Activated CD8-positive, alpha-beta memory T cell treated with anti-CD3 and anti-CD28 coated beads, Interleukin-2, amount 50 U/mL, for 24 hours (primary cell): Measurements from ENCODE around the gene OR4P4.

Source experiments
- DNase-seq: peaks from one replicate; pipeline ENCODE4 v3.0.0-alpha.2; 2020; ENCODE audit errors: extremely low read depth

The OR4P4 gene

DNA sequence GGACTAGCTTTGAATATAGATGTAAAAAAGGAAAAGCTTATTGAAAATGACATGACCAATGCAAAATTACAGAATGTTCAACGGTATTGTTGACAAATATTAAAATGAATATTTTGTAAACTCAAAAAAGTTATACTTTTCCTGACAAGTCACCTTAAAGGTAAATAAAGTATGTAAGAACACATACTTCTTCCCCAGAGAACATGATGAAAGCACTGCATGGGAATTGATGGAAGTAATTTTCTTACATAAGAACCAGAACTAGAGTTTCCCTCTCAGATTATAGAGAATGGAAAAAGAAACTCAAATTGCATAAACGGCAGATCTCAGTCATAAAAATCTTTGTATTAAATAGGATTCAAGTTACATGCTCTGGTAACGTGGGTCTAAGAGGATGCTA lies at the start of gene OR4P4:
OR4P4 (plus strand) TSS at position 301 of the 400 bp plus-strand sequence.
- DNase-seq, result no peak

DNA sequence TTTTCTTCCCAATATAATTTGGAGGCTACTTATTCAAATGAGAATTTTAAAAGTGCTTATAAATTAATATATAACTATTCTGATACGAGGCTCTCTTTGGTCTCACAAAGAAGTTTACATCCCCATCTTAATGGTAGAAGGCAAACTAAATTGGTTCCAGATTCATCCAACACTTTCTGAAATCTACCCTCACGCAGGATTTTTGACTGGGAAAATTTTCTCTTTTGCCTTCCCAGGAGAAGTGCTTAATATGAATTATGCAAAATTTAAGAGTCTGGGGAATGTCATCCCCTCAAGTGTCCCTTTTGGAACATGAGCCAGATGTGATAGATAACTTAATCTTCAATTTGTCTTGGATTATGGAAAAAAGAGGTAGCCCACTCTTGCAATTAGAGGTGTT lies 27.4 kb upstream of the OR4P4 start, which contains the start of gene OR4C11:
OR4C11 (minus strand) TSS at position 101 of the 400 bp plus-strand sequence. CDS start 3,272 bp downstream, outside the sequence.
- no peak for DNase-seq

DNA sequence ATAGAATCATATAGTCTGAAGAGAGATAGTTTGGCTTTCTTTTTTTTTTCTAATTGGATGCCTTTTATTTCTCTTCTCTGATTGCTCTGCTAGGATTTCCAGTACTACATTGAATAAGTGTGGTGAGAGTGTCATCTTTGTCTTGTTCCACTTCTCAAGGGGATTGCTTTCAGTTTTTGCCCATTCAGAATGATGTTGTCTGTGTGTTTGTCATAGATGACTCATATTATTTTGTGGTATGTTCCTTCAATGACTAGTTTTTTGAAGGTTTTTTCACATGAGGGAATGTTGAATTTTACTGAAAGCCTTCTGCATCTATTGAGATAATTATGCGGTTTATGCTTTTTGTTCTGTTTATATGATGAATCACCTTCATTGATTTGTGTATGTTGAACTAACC lies 10.4 kb upstream of the OR4P4 start:
- no peak for DNase-seq

DNA sequence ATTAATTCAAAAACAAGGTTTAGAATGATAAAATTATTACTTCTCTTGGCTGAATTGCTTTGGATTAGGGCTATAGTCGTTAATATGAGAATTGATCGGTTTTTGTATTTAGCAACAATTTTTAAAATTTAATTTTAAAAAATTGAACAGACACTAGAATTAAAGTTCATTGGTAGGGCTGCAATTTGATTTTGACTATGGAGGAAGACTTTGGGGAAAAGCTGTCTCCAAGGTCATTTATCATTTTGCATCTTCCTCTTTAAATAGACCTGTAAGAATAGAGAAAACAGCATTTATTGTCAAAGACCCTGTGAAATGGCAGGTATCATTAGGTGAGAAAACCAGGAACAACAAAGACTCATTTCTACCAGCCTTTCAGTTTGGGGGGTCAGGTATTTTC lies 13.1 kb downstream of the OR4P4 start, which contains the start of gene OR4S2:
OR4S2 (plus strand) TSS at position 301 of the 400 bp plus-strand sequence. CDS start 2,577 bp downstream, outside the sequence.
- DNase-seq, result no peak

DNA sequence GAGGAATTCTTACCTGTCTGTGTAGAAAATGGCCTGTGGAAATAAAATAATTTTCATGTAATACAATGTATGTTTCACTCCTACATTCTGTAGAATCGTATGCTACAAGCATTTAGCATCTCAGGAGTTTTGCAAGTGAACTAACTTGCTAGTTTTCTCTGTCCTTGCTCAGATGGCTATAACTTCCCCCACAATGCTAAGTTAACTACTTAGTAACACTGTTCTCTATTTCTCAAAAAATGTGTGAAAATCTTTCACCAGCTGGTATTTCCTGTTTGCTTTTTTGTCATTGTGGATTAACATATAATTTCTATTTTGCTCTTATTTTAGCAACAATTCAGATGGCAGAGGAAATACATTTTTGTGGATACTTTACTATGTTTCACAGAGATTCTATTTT lies 17.6 kb downstream of the OR4P4 start:
- no peak for DNase-seq

DNA sequence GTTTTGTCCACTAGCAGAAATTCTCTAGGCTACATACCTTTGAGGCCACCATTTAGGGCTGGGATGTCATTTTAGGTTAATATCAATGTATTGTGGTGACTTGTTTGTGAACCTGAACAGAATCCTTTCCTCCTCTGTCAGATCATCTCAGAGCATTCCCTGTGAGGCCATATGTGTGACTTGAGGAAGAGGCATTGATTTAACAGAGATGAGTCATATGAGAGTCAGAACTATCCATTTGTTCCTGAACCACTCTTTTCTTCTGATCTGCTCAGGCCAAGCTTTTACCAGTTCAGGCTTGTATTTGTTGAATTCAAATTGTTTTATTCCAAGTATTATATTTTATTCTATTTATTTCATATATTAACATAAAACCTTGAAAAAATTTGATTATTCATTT lies 20.2 kb downstream of the OR4P4 start:
- DNase-seq, result no peak

DNA sequence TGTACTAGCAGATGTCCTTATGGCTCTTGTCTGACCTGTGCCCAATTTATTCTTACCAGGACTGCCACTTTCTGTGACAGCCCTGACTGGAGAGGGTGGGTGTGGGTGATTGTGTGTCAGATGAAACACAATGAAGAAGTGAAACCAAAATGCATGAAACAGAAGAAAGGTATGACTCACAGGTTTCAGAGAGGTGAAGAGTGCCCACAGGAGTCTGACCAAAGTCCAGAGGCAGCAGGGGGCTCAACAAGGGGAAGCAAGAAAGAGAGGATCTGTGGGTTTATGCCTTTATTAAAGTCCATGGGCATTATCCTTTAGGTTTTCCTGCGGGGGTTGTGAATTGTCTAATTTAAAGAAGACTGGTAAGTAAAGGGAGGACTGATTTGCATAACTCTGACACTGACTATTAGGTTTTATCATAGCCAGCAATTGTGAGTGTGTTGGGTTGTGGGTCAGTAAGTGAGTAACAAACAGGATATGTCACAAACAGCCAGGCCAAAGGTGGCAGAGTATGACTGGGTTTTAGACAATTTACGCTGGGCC lies 23.2 kb downstream of the OR4P4 start:
- DNase-seq, result no peak

DNA sequence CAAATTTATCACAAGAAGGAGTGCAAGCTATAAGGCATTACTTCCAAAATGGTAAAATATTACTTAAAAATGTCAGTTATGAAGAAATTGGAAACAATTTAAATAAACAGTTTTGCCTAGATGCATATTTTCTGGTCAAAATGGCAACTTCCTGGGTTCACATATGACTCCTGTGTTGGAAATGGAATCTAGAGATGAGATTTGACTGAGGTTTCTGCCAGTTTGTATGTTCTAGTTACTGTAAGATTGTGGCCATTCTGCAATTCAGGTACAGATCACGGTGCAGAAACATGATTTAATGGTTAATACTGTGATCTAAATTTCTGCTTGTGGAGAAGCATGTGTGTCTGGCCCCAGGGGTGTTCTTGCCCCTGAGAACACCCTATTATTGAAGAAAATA lies 23.7 kb downstream of the OR4P4 start:
- no peak for DNase-seq

DNA sequence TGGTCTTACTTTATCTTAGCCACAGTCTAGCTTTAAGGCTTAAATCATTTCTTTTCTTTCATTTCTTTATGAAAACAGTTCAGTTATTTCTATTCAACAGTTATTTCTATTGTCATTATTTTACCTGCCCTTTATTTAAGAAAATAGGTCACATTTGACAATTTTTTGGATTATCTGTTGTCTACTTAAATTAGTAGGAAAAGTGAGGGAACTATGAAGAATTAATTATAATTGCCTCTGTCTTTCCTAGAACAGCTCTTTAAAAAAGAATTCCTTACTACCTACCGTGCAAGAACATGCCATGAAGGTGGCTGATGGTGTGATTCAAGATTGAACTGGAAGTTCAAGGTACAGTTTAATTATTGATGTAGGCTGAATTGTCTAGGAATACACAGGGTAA lies 27.0 kb downstream of the OR4P4 start, which contains the start of gene OR4C6:
OR4C6 (plus strand) TSS at position 301 of the 400 bp plus-strand sequence. CDS start 2,966 bp downstream, outside the sequence.
- no peak for DNase-seq

DNA sequence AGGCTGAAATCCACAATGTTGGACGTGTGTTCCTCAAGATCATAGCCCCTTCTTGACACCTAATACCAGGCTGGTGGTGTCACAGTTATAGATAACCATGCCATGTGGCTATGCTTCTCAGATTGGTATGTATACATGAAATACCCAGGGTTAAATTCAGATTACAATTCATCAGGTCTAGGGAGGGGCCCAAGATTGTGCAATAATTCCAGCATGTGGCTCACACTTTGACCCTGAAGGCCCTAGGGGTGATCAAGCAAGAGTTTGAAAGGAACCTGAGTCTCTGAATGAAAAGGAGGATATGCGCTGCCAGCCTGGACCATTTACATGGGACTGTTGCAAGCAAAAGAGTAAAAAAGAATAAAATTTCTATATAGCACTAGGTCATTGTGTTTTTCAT lies 34.5 kb downstream of the OR4P4 start:
- DNase-seq, result no peak

DNA sequence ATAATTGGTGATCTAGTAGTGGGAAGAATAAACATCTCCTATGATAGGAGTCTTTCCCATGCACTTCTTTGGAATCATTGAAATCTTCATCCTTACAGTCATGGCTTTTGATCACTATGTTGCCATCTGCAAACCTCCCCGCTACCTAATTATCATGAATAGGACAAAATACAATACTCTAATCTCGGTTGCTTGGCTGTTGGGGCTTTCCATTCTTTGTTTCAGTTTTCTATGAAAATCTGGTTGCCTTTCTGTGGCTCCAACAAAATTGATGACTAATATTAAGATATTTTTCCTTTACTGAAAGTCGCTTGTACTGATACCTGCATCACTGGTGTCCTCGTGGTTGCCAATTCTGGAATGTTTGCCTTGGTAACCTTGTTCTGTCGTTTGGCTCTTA lies 38.9 kb downstream of the OR4P4 start:
- DNase-seq, result no peak
